Measurements from ENCODE around the gene PHOX2A.
A peak's percentile ranks its signal among the peaks of the same experiment; 100 is the strongest.
"Not testable (repeated sequence)": the region's sequence is repeated elsewhere in the genome, so short reads cannot be mapped to it uniquely, and the experiment has no call there.

GRCh38 chr11:72290741-72291140 lies 46.8 kb upstream of the PHOX2A start:
- peak; percentile 21 for TF ChIP-seq CTCF (IDR thresholded peaks at IDR 0.05; ENCODE audit: insufficient read depth, low read length, poor library complexity, severe bottlenecking)
- not testable (repeated sequence) for TF ChIP-seq EZH2phosphoT487 (conservative IDR thresholded peaks at IDR 0.05; ENCODE audit: low read length)

Data from SU-DHL-6 (cell line).